Measurements from ENCODE around the gene DIAPH2. TPM values are rescaled to one million over a fixed set of nuclear protein-coding genes. Genes with fewer than 3 reads are reported as not detected.

Gene DIAPH2
- total RNA-seq, 1 experiment from 2014 or later, result 10.9 TPM

- Histone ChIP-seq H3K27ac (ENCODE audit: low read depth, low read length) (no peak overlapping the region), H3K4me2 (ENCODE audit: low read length) (no peak overlapping the region), H3K36me3 (ENCODE audit: control insufficient read depth in 1 of 2, insufficient read depth in 2 of 2, low read length in 2 of 2) (no peaks in the 10 kb centered on the region), H3K4me3 (replicated peaks in 1 of 2; ENCODE audit: low read depth in 1 of 2, low read length in 2 of 2) (no peak overlapping the region), H3K9me3 (ENCODE audit: control insufficient read depth in 1 of 2, insufficient read depth in 1 of 2, low read depth in 1 of 2, low read length in 2 of 2) (no peaks in the 10 kb centered on the region), H3K79me2 (ENCODE audit: insufficient read depth, low read length) (no peaks in the 10 kb centered on the region), H3K4me1 (ENCODE audit: control insufficient read depth in 1 of 2, insufficient read depth in 2 of 2, low read length in 2 of 2) (no peaks in the 10 kb centered on the region), H2AFZ (ENCODE audit: low read depth, low read length, poor library complexity, severe bottlenecking) (no peak overlapping the region), H3K9me2 (ENCODE audit: insufficient read depth) (no peaks in the 10 kb centered on the region), H3K9ac (ENCODE audit: low read length) (no peak overlapping the region), H4K20me1 (ENCODE audit: insufficient read depth) (no peaks in the 10 kb centered on the region), H3K27me3 (ENCODE audit: insufficient read depth, low read length) (no peaks in the 10 kb centered on the region)
- ChIA-PET CTCF (no interaction called here), RAD21 (ENCODE audit: low non-redundant PET in 1 of 2, low total read pairs in 2 of 2, uncharacterized antibody in 2 of 2, unreplicated experiment in 2 of 2) (interaction anchor here in 1 of 2 experiments (0.7 kb wide), 1 partner anchor 46 kb away, joined by 3 read pairs; no protein-coding TSS in a partner anchor), POLR2A (no interaction called here)
- ATAC-seq, result no peak
- no peak for TF ChIP-seq EGR1 (IDR thresholded peaks at IDR 0.05; ENCODE audit: low read depth)
- TF ChIP-seq TCF7L2 (IDR thresholded peaks at IDR 0.05; ENCODE audit: borderline replicate concordance, extremely low read depth, insufficient read depth, insufficient read length), result no peak
- no peak for TF ChIP-seq SP1 (IDR thresholded peaks at IDR 0.05; ENCODE audit: low read depth)
- TF ChIP-seq EZH2phosphoT487 (IDR thresholded peaks at IDR 0.05; ENCODE audit: borderline replicate concordance), result no peak
- no peak for TF ChIP-seq CEBPB (IDR thresholded peaks at IDR 0.05; ENCODE audit: low read depth)
- no peak for TF ChIP-seq ELF1 (IDR thresholded peaks at IDR 0.05; ENCODE audit: borderline replicate concordance, low read depth)
- BruUV-seq (replicated peaks), result no TSS peak
- no peak for DNase-seq (ENCODE audit: low read depth, low spot score)
- intact Hi-C loops (cut with micrococcal nuclease), result no loop called here
These were observed 837.7 kb downstream of the DIAPH2 start for GRCh38 chrX:97522307-97522706.

DNA sequence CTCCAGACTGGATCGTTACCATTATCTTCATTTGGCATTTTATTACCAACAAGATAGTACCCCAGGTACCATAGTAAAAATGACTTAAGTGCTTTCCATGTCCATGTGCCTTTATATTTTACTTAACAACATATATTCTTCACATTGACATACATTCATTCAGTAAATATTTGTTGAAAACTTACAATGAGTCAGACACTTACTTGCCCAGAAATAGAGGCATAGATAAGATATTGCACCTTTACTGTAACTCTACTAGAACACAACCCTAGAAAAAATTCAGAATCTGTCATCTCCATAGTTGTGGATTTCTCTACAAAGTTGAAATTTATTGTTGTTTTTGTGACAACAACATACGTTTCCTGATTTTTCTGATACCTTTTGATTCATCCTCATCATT lies 839.7 kb downstream of the DIAPH2 start:
- Histone ChIP-seq H3K27me3 (ENCODE audit: insufficient read depth, low read length) (no peaks in the 10 kb centered on the region), H3K9ac (ENCODE audit: low read length) (no peak overlapping the region), H3K79me2 (ENCODE audit: insufficient read depth, low read length) (no peaks in the 10 kb centered on the region), H3K9me2 (ENCODE audit: insufficient read depth) (no peaks in the 10 kb centered on the region), H3K27ac (ENCODE audit: low read depth, low read length) (no peak overlapping the region), H3K4me2 (ENCODE audit: low read length) (no peak overlapping the region), H3K4me3 (replicated peaks in 1 of 2; ENCODE audit: low read depth in 1 of 2, low read length in 2 of 2) (no peak overlapping the region), H2AFZ (ENCODE audit: low read depth, low read length, poor library complexity, severe bottlenecking) (no peak overlapping the region), H3K9me3 (ENCODE audit: control insufficient read depth in 1 of 2, insufficient read depth in 1 of 2, low read depth in 1 of 2, low read length in 2 of 2) (no peaks in the 10 kb centered on the region), H4K20me1 (ENCODE audit: insufficient read depth) (no peaks in the 10 kb centered on the region), H3K4me1 (ENCODE audit: control insufficient read depth in 1 of 2, insufficient read depth in 2 of 2, low read length in 2 of 2) (no peaks in the 10 kb centered on the region), H3K36me3 (ENCODE audit: control insufficient read depth in 1 of 2, insufficient read depth in 2 of 2, low read length in 2 of 2) (no peaks in the 10 kb centered on the region)
- ATAC-seq (no peak), DNase-seq (ENCODE audit: low read depth, low spot score) (no peak)
- no TSS peak for BruUV-seq (replicated peaks)
- ChIA-PET RAD21 (ENCODE audit: low non-redundant PET in 1 of 2, low total read pairs in 2 of 2, uncharacterized antibody in 2 of 2, unreplicated experiment in 2 of 2) (no interaction called here), POLR2A (no interaction called here), CTCF (no interaction called here)
- intact Hi-C loops (cut with micrococcal nuclease), result no loop called here
- TF ChIP-seq FOSL1 (IDR thresholded peaks at IDR 0.05; ENCODE audit: low read depth) (no peak), EGR1 (IDR thresholded peaks at IDR 0.05; ENCODE audit: low read depth) (no peak), EZH2 (IDR thresholded peaks at IDR 0.05) (no peak), YY1 (IDR thresholded peaks at IDR 0.05; ENCODE audit: extremely low read depth, insufficient replicate concordance, low read depth, low read length) (no peak), CEBPB (IDR thresholded peaks at IDR 0.05; ENCODE audit: low read depth) (no peak), SIN3A (IDR thresholded peaks at IDR 0.05; ENCODE audit: low read depth) (no peak), TCF7L2 (IDR thresholded peaks at IDR 0.05; ENCODE audit: borderline replicate concordance, extremely low read depth, insufficient read depth, insufficient read length) (no peak), CBX3 (IDR thresholded peaks at IDR 0.05; ENCODE audit: low read depth) (no peak), ELF1 (IDR thresholded peaks at IDR 0.05; ENCODE audit: borderline replicate concordance, low read depth) (no peak), POLR2A (IDR thresholded peaks at IDR 0.05; ENCODE audit: borderline replicate concordance, extremely low read depth, insufficient read depth, insufficient read length) (no peak), MAX (IDR thresholded peaks at IDR 0.05) (no peak), REST (IDR thresholded peaks at IDR 0.05; ENCODE audit: low read depth) (no peak)
- TF ChIP-seq, protein P1, sequence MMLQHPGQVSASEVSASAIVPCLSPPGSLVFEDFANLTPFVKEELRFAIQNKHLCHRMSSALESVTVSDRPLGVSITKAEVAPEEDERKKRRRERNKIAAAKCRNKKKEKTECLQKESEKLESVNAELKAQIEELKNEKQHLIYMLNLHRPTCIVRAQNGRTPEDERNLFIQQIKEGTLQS (IDR thresholded peaks at IDR 0.05), result no peak
- TF ChIP-seq, protein P2, sequence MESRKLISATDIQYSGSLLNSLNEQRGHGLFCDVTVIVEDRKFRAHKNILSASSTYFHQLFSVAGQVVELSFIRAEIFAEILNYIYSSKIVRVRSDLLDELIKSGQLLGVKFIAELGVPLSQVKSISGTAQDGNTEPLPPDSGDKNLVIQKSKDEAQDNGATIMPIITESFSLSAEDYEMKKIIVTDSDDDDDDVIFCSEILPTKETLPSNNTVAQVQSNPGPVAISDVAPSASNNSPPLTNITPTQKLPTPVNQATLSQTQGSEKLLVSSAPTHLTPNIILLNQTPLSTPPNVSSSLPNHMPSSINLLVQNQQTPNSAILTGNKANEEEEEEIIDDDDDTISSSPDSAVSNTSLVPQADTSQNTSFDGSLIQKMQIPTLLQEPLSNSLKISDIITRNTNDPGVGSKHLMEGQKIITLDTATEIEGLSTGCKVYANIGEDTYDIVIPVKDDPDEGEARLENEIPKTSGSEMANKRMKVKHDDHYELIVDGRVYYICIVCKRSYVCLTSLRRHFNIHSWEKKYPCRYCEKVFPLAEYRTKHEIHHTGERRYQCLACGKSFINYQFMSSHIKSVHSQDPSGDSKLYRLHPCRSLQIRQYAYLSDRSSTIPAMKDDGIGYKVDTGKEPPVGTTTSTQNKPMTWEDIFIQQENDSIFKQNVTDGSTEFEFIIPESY (IDR thresholded peaks at IDR 0.05; ENCODE audit: extremely low read depth, insufficient replicate concordance, low read length), result no peak

Measured in HCT116 (cell line).